Neural cell (in vitro differentiated cells): ENCODE measurements around the gene P4HA2. TPM values are rescaled to one million over a fixed set of nuclear protein-coding genes. Genes with fewer than 3 reads are reported as not detected.

ENCODE experiments used
- H2AFZ ChIP-seq: fragments of 200-600, 300-800 bp; sonication (generic), shearing (Covaris generic); 2 replicates; pipeline ENCODE4 v1.6.0; 2014; ENCODE audit warnings: low read depth, mild to moderate bottlenecking, antibody characterized with exemption, low read length, moderate library complexity
- H3F3A ChIP-seq: fragments of 200-600 bp; shearing (Covaris generic); 2 replicates; pipeline ENCODE4 v1.6.1; 2016; ENCODE audit warnings: mild to moderate bottlenecking, moderate library complexity, mixed read lengths, antibody characterized with exemption, low read length; ENCODE audit not compliant: insufficient read depth, poor library complexity, severe bottlenecking
- H3K27ac ChIP-seq: fragments of 200-600, 300-800 bp; sonication (generic), shearing (Covaris generic); 2 replicates; pipeline ENCODE4 v1.5.1; 2014; ENCODE audit warnings: mild to moderate bottlenecking, low read length, moderate library complexity
- H3K27me3 ChIP-seq: fragments of 300-800, 200-600 bp; sonication (generic), shearing (Covaris generic); 2 replicates; pipeline ENCODE4 v1.6.0; 2014; ENCODE audit warnings: mild to moderate bottlenecking, low read depth, low read length, moderate library complexity; ENCODE audit not compliant: insufficient read depth
- H3K36me3 ChIP-seq: fragments of 300-800, 200-600 bp; sonication (generic), shearing (Covaris generic); 2 replicates; pipeline ENCODE4 v1.5.1; 2014; ENCODE audit warnings: mild to moderate bottlenecking, antibody characterized with exemption, low read length, moderate library complexity; ENCODE audit not compliant: insufficient read depth
- H3K4me2 ChIP-seq: fragments of 300-800, 200-600 bp; sonication (generic), shearing (Covaris generic); 2 replicates; pipeline ENCODE4 v1.6.0; 2014; ENCODE audit warnings: mild to moderate bottlenecking, low read length
- H3K4me3 ChIP-seq: fragments of 300-800, 200-600 bp; sonication (generic), shearing (Covaris generic); 2 replicates; pipeline ENCODE4 v1.5.1; 2014; ENCODE audit warnings: mild to moderate bottlenecking, low read length, moderate library complexity
- H3K79me2 ChIP-seq: fragments of 200-600 bp; shearing (Covaris generic); replicated peaks from 2 replicates; pipeline ENCODE4 v1.6.0; 2014; ENCODE audit warnings: mild to moderate bottlenecking, low read length, moderate library complexity; ENCODE audit not compliant: insufficient read depth
- H3K9ac ChIP-seq: fragments of 300-800, 200-600 bp; sonication (generic), shearing (Covaris generic); 2 replicates; pipeline ENCODE4 v1.6.1; 2016; ENCODE audit warnings: mild to moderate bottlenecking, low read length, mixed read lengths
- H3K9me2 ChIP-seq: fragments of 200-600 bp; shearing (Covaris generic); 2 replicates; pipeline ENCODE4 v1.6.1; 2016; ENCODE audit warnings: mild to moderate bottlenecking, low read length, mixed read lengths; ENCODE audit not compliant: insufficient read depth
- H3K9me3 ChIP-seq: fragments of 200-600, 300-800 bp; sonication (generic), shearing (Covaris generic); 2 replicates; pipeline ENCODE4 v1.6.1; 2016; ENCODE audit warnings: mild to moderate bottlenecking, mixed run types, low read length, moderate library complexity, mixed read lengths
- H4K20me1 ChIP-seq: fragments of 200-600 bp; shearing (Covaris generic); 2 replicates; pipeline ENCODE4 v1.6.1; 2016; ENCODE audit warnings: mild to moderate bottlenecking, mixed run types; ENCODE audit not compliant: insufficient read depth
- CTCF ChIP-seq: fragments of 450-650 bp; IDR thresholded peaks from 2 replicates; pipeline ENCODE4 v1.5.1; 2014; ENCODE audit warnings: antibody characterized with exemption, mild to moderate bottlenecking, moderate library complexity; ENCODE audit not compliant: poor library complexity, severe bottlenecking
- EP300 ChIP-seq: fragments of 450-650 bp; conservative IDR thresholded peaks from 2 replicates; pipeline ENCODE4 v1.6.1; 2014; ENCODE audit warnings: antibody characterized with exemption, mild to moderate bottlenecking, moderate library complexity; ENCODE audit not compliant: poor library complexity, severe bottlenecking
- EZH2 ChIP-seq: fragments of 200-600, 300-800 bp; shearing (Covaris generic), sonication (generic); IDR thresholded peaks from 2 replicates; pipeline ENCODE4 v1.6.1; 2014; ENCODE audit warnings: antibody characterized with exemption, low read length, borderline replicate concordance, mild to moderate bottlenecking; ENCODE audit not compliant: insufficient read depth, poor library complexity, severe bottlenecking
- MXI1 ChIP-seq: fragments of 450-650 bp; conservative IDR thresholded peaks from 2 replicates; pipeline ENCODE4 v1.6.1; 2014; ENCODE audit warnings: antibody characterized with exemption, mild to moderate bottlenecking; ENCODE audit not compliant: poor library complexity, severe bottlenecking
- POLR2AphosphoS5 ChIP-seq: IDR thresholded peaks from 2 replicates; pipeline ENCODE4 v1.6.1; 2012
- RAD21 ChIP-seq: fragments of 450-650 bp; conservative IDR thresholded peaks from 2 replicates; pipeline ENCODE4 v1.6.1; 2014; ENCODE audit warnings: antibody characterized with exemption, mild to moderate bottlenecking, moderate library complexity
- REST ChIP-seq: IDR thresholded peaks from 2 replicates; pipeline ENCODE4 v1.6.1; 2012; ENCODE audit warnings: borderline replicate concordance
- SMC3 ChIP-seq: fragments of 450-650 bp; conservative IDR thresholded peaks from 2 replicates; pipeline ENCODE4 v1.6.1; 2014; ENCODE audit warnings: antibody characterized with exemption, mild to moderate bottlenecking, moderate library complexity; ENCODE audit not compliant: poor library complexity
- TAF1 ChIP-seq: IDR thresholded peaks from 2 replicates; pipeline ENCODE4 v1.6.1; 2012; ENCODE audit warnings: low read depth
- polyA plus RNA-seq: library from polyadenylated mRNA; depleted of rRNA; stranded (reverse); fragments of >200 nt; gene quantifications from 2 replicates; pipeline ENCODE4 v1.2.3, GENCODE V29; 2014

P4HA2 gene
- polyA plus RNA-seq, 1 donor from 2014 or later, result 1.4 TPM

- Histone ChIP-seq H3K9me2 (no peaks in the 10 kb centered on the region), H3K27me3 (peaks cover 12% of the 10 kb centered on the region), H3K4me2 (no peak overlapping the region), H3K27ac (no peak overlapping the region), H3K79me2 (no peaks in the 10 kb centered on the region), H3K9me3 (no peaks in the 10 kb centered on the region), H3K36me3 (no peaks in the 10 kb centered on the region), H3K4me3 (no peak overlapping the region), H3F3A (no peaks in the 10 kb centered on the region), H3K9ac (no peak overlapping the region), H4K20me1 (no peaks in the 10 kb centered on the region), H2AFZ (no peak overlapping the region)
- TF ChIP-seq CTCF, result no peak
- TF ChIP-seq TAF1, result no peak
- no peak for TF ChIP-seq REST
- TF ChIP-seq POLR2AphosphoS5, result no peak
- no peak for TF ChIP-seq SMC3
- no peak for TF ChIP-seq EZH2
- TF ChIP-seq MXI1, result no peak
- TF ChIP-seq RAD21, result no peak
- no peak for TF ChIP-seq EP300
Measured at GRCh38 chr5:132260051-132260450, 32.4 kb upstream of the P4HA2 start.

GRCh38 chr5:132259069-132259851 is 31.6 kb upstream of the P4HA2 start:
- H3K36me3 ChIP-seq, result no peaks in the 10 kb centered on the region
- H3K27me3 ChIP-seq, result peaks cover 12% of the 10 kb centered on the region
- H3K4me3 ChIP-seq, result no peak overlapping the region
- H3K9ac ChIP-seq, result no peak overlapping the region
- no peaks in the 10 kb centered on the region for H4K20me1 ChIP-seq
- no peak overlapping the region for H2AFZ ChIP-seq
- no peaks in the 10 kb centered on the region for H3F3A ChIP-seq
- H3K9me2 ChIP-seq, result no peaks in the 10 kb centered on the region
- H3K27ac ChIP-seq, result no peak overlapping the region
- H3K79me2 ChIP-seq, result no peaks in the 10 kb centered on the region
- no peak for TF ChIP-seq REST
- TF ChIP-seq RAD21, result no peak
- TF ChIP-seq POLR2AphosphoS5, result no peak
- no peak for TF ChIP-seq MXI1
- no peak overlapping the region for H3K4me2 ChIP-seq
- H3K9me3 ChIP-seq, result no peaks in the 10 kb centered on the region
